DMS79 treated with DMSO at 0.1 percent for 48 hours (cell line): Measurements from ENCODE around the gene MTMR11.
"Not testable (repeated sequence)": the region's sequence is repeated elsewhere in the genome, so short reads cannot be mapped to it uniquely, and the experiment has no call there.

Experiments
- DNase-seq: peaks from one replicate; lab custom pipeline; 2025; lab: John Stamatoyannopoulos, UW

The MTMR11 gene

DNA sequence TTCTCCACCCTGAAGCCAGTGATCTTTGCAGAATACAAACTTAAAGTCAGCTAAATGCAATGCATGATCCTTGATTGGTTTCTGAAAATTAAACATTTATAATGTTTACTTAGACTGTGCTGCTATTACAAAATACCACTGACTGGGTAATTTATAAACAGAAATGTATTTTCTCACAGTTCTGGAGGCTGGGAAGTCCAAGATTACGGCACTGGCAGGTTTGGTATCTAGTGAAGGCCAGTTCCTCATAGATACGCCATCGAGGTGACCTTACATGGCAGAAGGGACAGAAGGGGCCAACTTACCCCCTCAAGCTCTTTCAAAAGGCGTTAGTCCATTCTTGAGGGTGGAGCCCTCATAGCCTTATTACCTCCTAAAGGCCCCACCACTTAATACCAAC is 40.1 kb downstream of the MTMR11 start:
- no peak for DNase-seq

DNA sequence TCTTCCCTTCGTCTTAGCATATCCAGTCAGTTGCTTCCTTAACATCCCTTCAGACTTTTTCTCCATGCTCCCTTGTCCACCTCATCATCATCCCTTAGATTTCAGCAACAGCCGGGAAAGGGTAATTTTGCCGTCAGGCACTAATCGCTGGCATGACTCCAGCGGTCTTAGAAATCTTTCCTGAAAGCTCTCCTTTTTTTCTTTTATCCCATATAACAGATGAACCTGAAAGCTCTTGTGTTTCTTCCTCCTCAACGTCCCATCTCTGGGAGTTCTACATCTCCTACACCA is 47.7 kb downstream of the MTMR11 start:
- no peak for DNase-seq

DNA sequence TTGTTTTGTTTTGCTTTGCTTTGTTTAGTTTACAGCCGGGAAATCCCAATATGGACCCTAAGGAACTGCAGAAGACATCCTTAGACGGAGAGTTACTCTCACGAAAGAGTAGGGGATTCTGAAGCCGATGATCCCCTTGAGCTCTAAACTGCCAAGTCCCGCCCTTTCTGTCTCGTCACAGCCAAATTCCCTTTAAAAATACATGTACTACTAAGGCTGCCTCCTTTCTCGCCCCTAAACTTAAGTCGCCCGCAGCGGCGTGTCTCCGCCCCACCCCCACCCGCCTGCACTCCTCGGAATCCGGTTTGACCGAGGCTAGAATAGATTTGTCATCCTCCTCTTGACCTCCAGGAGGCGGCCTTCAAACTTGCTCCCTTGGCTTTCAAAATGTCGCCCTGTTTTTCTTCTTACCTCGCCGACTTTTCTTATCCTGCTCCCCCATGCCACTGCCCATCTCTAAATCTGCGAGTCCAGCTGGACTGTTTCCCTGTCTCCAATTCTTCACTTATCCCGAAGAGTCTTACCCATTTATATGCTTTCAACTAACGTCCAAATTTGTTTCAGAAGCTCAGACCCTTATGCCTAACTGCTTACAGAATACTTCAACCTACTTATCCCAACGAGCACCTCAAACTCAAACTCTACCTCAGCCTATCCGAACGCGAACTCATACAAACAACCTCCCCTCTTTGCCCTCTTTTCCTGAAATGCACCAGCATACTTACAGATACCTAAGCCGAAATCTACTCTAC is 48.3 kb downstream of the MTMR11 start:
- DNase-seq = peak; percentile 97

DNA sequence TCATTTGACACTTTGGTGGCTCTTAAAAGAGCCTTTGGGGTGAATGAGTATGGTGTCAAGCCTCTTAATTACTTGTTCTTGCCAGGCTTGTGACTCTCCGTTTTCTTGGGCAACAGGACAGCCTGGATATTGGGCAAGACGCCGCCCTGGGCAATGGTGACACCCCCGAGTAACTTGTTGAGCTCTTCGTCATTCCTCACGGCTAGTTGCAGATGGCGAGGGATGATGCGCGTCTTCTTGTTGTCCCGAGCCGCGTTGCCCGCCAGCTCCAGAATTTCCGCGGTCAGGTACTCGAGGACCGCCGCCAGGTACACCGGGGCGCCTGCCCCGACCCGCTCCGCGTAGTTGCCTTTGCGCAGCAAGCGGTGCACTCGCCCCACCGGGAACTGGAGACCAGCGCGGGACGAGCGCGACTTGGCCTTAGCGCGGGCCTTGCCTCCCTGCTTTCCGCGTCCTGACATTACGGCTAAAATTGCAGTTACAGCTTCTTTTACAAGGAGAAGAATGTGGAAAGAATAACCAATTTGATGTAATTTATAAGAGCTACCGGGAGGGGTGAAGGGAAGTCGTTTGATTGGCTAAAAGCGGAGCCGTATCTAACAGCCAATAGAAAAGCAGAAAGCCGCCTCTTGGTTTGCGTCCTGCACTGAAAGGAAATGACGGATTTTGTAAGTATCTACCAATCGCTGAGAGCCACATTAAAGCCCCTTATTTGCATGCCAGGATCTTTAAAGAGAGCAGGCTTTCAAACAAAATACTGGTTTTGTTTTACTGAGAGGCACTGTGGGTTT is 49.0 kb downstream of the MTMR11 start:
- DNase-seq = peak; percentile 97

DNA sequence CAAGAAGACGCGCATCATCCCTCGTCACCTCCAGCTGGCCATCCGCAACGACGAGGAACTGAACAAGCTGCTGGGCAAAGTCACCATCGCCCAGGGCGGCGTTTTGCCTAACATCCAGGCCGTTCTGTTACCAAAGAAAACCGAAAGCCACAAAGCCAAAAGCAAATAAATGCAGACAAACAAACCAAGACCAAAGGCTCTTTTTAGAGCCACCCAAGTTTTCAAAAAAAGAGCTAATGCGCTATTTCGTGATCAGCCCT is 49.6 kb downstream of the MTMR11 start:
- DNase-seq = not testable (repeated sequence)

DNA sequence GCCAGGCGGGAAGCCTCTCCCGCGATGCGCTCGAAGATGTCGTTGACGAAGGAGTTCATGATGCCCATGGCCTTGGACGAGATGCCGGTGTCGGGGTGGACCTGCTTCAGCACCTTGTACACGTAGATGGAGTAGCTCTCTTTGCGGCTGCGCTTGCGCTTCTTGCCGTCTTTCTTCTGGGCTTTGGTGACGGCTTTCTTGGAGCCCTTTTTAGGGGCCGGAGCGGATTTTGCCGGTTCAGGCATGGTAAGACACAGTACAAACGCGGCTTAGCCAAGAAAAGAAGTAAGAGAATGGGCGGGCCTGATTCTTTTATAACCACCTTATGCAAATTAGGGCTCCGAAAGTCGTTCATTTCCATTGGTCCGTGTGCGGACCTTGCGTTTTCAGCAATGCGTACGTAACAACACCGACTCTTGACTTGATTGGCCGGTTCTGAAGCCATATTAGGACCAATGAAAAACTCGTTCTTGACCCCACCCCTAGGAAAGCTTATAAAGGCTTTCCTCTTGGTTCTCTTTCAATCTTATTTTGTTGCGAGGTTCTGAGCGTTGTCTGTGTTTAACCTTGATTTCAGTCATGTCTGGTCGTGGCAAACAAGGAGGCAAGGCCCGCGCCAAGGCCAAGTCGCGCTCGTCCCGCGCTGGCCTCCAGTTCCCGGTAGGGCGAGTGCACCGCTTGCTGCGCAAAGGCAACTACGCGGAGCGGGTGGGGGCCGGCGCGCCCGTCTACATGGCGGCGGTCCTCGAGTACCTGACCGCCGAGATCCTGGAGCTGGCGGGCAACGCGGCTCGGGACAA is 50.1 kb downstream of the MTMR11 start:
- peak; percentile 97 for DNase-seq

DNA sequence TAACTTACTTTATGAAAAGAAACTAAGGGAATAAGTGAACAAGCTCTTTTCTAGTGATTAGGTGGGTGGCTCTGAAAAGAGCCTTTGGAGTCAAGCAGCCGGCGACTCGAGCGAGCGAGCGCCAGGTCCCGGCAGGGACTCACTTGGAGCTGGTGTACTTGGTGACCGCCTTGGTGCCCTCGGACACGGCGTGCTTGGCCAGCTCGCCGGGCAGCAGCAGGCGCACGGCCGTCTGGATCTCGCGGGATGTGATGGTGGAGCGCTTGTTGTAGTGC is 50.6 kb downstream of the MTMR11 start:
- DNase-seq = not testable (repeated sequence)

DNA sequence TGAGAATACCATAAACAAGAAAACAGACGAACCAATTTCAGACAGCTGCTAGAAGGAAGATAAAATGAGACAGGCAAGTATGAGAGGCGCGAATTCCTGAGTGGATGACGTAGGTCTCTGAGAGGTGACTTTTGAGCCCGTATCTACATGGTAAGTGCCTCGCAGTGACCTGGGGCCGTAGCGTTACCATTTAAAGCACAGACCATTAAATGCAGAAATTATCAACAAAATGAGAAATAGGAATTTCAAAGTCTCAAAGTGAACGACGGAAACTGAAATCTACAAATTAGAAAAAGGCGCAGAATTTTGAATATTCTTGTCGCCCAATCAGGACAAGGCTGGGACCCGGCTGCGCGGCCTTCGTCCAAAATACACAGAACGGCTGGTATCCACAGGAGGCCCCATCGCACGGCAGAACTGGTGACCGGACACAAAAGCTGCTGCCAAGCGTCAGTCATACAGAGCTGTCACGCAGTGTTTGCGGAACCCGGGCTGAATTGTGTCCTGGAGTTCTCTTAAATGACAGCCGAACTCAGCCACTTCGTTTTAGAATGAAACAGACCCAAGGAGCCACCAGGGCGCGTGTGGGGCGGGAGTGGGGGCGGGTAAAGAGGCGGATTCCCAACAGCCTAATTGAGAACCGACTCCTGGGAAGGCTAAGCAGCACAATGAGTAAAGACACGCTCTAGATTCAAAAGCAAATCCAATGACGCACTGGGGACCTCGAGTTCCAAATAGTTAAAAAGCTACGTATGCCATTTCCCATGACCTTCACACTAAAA is 51.1 kb downstream of the MTMR11 start:
- peak; percentile 92 for DNase-seq

DNA sequence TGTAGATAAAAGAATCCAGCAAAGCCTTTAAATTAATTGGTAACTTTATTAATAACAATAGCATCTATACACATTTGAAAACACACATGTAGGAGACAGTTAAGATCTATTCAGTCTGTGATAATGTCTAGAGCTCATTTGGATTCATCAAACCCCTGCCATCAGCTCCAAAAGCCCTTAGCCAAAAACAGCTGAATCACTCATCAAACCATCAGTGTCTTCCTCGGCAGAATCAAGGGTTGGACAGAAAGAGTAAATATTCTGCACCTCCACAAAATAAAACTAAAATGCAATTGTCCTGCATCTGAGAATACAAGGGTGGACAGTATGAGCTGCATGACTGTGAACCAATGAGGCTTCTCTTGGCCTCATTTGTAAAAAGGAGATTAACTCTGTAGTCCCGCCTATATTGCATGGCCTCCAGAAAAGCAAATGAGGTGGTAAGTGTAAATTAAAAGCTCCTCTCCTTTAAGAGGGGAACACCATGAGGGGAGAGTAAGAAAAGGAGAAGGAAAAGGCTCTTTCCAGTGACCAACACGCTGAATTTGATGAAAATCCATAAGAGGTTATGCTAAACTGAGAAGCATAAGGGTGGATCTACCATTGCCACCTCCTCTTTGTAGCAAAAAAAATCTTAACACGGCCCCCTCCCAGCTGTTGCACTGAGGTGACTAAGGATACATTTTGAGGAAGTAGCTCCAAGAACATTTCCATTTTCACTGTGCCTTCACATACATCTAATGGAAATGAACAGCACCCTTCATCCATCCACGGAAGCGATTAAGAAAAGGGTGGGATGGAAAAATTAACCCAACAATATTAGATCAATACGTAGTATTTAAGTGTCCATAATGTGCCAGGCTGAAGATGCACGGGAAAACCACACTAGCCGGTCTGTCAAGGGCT is 52.0 kb downstream of the MTMR11 start:
- DNase-seq = peak; percentile 82

DNA sequence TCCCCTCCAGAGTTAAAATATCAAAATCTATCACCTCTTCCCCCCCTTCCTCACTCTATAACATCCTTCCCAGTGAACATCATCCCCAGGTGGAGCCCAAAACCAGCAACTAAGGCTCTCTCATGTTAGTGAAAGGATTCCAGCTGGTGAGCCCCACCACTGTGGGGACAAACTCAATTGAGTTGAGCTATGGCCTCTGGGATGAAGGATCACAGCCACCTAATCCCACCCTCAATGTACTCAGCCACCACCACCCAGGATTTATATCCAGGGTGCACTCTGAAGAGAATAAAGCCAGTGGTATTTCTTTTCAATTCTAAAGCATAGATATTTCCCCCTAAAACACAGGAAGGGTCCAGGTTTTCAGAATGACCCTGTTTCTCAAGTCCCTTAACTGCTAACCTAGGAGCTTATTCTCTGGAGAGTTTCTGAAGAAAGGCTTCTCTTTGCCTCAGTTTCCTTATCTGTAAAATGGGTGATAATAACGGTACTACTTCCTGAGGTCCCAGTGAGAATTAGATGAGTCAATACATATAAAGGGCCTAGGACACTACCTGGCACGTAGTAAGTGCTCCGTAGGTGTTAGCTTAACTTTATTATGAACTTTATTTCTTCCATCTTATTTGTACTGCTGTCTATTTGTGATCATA is 53.0 kb downstream of the MTMR11 start:
- no peak for DNase-seq

DNA sequence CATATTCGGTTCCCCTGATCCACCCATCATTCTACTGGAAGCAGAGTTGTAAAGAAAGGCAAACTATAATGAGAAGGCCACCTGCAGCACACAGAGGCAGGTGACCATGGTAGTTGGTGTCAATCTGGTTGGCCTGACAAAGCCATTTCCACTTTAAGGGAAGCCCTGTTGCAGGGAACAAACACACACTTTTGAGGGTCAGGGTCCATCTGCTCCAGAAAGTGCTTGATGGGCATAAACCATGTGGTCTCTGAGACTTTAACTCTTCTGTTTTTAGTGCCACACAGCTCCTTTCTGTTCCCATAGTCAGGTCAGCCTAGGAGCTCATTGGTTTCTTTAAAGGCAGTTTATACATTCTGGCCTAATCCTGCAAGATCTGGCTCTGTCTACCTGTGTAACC is 54.8 kb downstream of the MTMR11 start:
- DNase-seq = no peak

DNA sequence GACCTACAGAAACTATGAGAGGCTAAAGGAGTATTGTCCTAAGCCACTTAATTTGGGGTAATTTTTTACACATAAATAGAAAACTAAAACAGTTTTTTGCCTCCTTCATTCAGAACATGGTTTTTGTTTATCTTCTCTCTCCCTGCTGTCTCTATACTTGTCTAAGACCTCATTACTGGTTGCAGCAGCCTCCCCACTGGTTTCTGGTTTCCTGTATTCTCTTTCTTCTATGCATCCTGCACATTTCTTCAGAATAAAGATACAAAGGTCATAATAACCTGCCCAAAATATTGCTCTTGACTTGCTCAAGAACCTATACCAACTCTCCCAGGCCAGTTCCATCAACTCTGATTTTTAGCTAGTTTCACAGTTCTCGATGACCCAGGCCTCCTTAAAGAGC is 57.1 kb downstream of the MTMR11 start:
- no peak for DNase-seq
